H9 (cell line): ENCODE results near the gene FMO4. TPM values are rescaled to one million over a fixed set of nuclear protein-coding genes. Genes with fewer than 3 reads are reported as not detected.

ENCODE experiments used
- DNase-seq: peaks from one replicate; pipeline ENCODE4 v3.0.0-alpha.2; 2017
- H2AFZ ChIP-seq: one replicate; pipeline ENCODE4 v1.6.1; 2013; ENCODE audit warnings: mild to moderate bottlenecking, low read length, control low read depth, moderate library complexity
- H2AK5ac ChIP-seq: 2 replicates; pipeline ENCODE4 v1.6.1; 2013; ENCODE audit warnings: low read length, control low read depth, mixed read lengths; ENCODE audit not compliant: insufficient read length
- H2BK120ac ChIP-seq: one replicate; pipeline ENCODE4 v1.6.1; 2013; ENCODE audit warnings: low read depth, mild to moderate bottlenecking, low read length, control low read depth, inconsistent platforms; ENCODE audit not compliant: poor library complexity, severe bottlenecking
- H2BK12ac ChIP-seq: 2 replicates; pipeline ENCODE4 v1.6.1; 2013; ENCODE audit warnings: low read length, control low read depth, mixed read lengths, low read depth; ENCODE audit not compliant: insufficient read length
- H2BK15ac ChIP-seq: 2 replicates; pipeline ENCODE4 v1.6.1; 2013; ENCODE audit warnings: low read depth, low read length, control low read depth
- H2BK20ac ChIP-seq: one replicate; pipeline ENCODE4 v1.6.1; 2013; ENCODE audit warnings: low read depth, mild to moderate bottlenecking, low read length, control low read depth, inconsistent platforms; ENCODE audit not compliant: poor library complexity, severe bottlenecking
- H2BK5ac ChIP-seq: 2 replicates; pipeline ENCODE4 v1.6.1; 2013; ENCODE audit warnings: low read length, control low read depth, mixed read lengths; ENCODE audit not compliant: insufficient read length
- H3K14ac ChIP-seq: 2 replicates; pipeline ENCODE4 v1.6.1; 2013; ENCODE audit warnings: low read length, control low read depth; ENCODE audit not compliant: insufficient read depth
- H3K18ac ChIP-seq: 2 replicates; pipeline ENCODE4 v1.6.1; 2013; ENCODE audit warnings: low read depth, mild to moderate bottlenecking, mixed read lengths, low read length, control low read depth; ENCODE audit not compliant: insufficient read length
- H3K23ac ChIP-seq: 2 replicates; pipeline ENCODE4 v1.6.1; 2013; ENCODE audit warnings: low read length, control low read depth, mixed read lengths, low read depth; ENCODE audit not compliant: insufficient read length
- H3K23me2 ChIP-seq: 2 replicates; pipeline ENCODE4 v1.6.1; 2013; ENCODE audit warnings: low read depth, mild to moderate bottlenecking, mixed read lengths, low read length, control low read depth; ENCODE audit not compliant: insufficient read length, poor library complexity, severe bottlenecking
- H3K27ac ChIP-seq: 2 replicates; pipeline ENCODE4 v1.5.1; 2013; ENCODE audit warnings: low read length, control low read depth, mixed read lengths, low read depth; ENCODE audit not compliant: insufficient read length
- H3K27me3 ChIP-seq: 2 replicates; pipeline ENCODE4 v1.6.1; 2013; ENCODE audit warnings: low read length, control low read depth, inconsistent platforms; ENCODE audit not compliant: insufficient read depth
- H3K4ac ChIP-seq: 2 replicates; pipeline ENCODE4 v1.6.1; 2013; ENCODE audit warnings: low read depth, mild to moderate bottlenecking, control low read depth, inconsistent platforms, low read length, moderate library complexity
- H3K4me1 ChIP-seq: 2 replicates; pipeline ENCODE4 v1.6.1; 2013; ENCODE audit warnings: low read length, control low read depth, inconsistent platforms; ENCODE audit not compliant: insufficient read depth
- H3K4me2 ChIP-seq: 2 replicates; pipeline ENCODE4 v1.6.1; 2013; ENCODE audit warnings: low read length, control low read depth, mixed read lengths; ENCODE audit not compliant: insufficient read length, insufficient read depth
- H3K56ac ChIP-seq: 2 replicates; pipeline ENCODE4 v1.6.1; 2013; ENCODE audit warnings: low read depth, mild to moderate bottlenecking, mixed read lengths, low read length, control low read depth; ENCODE audit not compliant: insufficient read length
- H3K79me1 ChIP-seq: 2 replicates; pipeline ENCODE4 v1.6.1; 2013; ENCODE audit warnings: low read depth, mild to moderate bottlenecking, moderate library complexity, low read length, control low read depth, inconsistent platforms; ENCODE audit not compliant: insufficient read depth, poor library complexity, severe bottlenecking
- H3K79me2 ChIP-seq: 2 replicates; pipeline ENCODE4 v1.6.1; 2013; ENCODE audit warnings: low read length, control low read depth, inconsistent platforms; ENCODE audit not compliant: insufficient read depth
- H3K9ac ChIP-seq: 2 replicates; pipeline ENCODE4 v1.6.1; 2013; ENCODE audit warnings: low read length, control low read depth, mixed read lengths; ENCODE audit not compliant: insufficient read length; ENCODE audit errors: extremely low read depth
- H3K9me3 ChIP-seq: one replicate; pipeline ENCODE4 v1.6.1; 2013; ENCODE audit warnings: low read depth, low read length, inconsistent platforms; ENCODE audit not compliant: control insufficient read depth
- H3T11ph ChIP-seq: one replicate; pipeline ENCODE4 v1.6.1; 2013; ENCODE audit warnings: mild to moderate bottlenecking, low read length, control low read depth, inconsistent platforms
- H4K20me1 ChIP-seq: one replicate; pipeline ENCODE4 v1.6.1; 2013; ENCODE audit not compliant: control insufficient read depth, insufficient read length, insufficient read depth
- H4K5ac ChIP-seq: 2 replicates; pipeline ENCODE4 v1.6.1; 2013; ENCODE audit warnings: low read depth, mild to moderate bottlenecking, mixed read lengths, low read length, control low read depth; ENCODE audit not compliant: insufficient read length
- H4K8ac ChIP-seq: replicated peaks from 2 replicates; pipeline ENCODE4 v1.6.1; 2013; ENCODE audit warnings: low read length, control low read depth, mixed read lengths, low read depth; ENCODE audit not compliant: insufficient read length
- H4K91ac ChIP-seq: 2 replicates; pipeline ENCODE4 v1.6.1; 2013; ENCODE audit warnings: low read depth, mild to moderate bottlenecking, moderate library complexity, mixed read lengths, low read length, control low read depth; ENCODE audit not compliant: insufficient read length
- H3K27ac Mint-ChIP-seq, 3 experiments: 2 replicates in 2 of 3; 3 replicates in 1 of 3; pipeline ENCODE4 v1.8.0; 2020 to 2021; ENCODE audit warnings: mixed read lengths in 3 of 3, mild to moderate bottlenecking in 1 of 3, moderate library complexity in 1 of 3
- H3K27me3 Mint-ChIP-seq: 2 replicates; pipeline ENCODE4 v1.8.0; 2021; ENCODE audit warnings: low read depth, mild to moderate bottlenecking, moderate library complexity, mixed read lengths
- H3K36me3 Mint-ChIP-seq, 3 experiments: 2 replicates in 2 of 3; 3 replicates in 1 of 3; pipeline ENCODE4 v1.8.0; 2020 to 2021; ENCODE audit warnings: low read depth in 3 of 3, mixed read lengths in 3 of 3; ENCODE audit not compliant: insufficient read depth in 1 of 3
- H3K4me1 Mint-ChIP-seq, 2 experiments: 2 replicates each; pipeline ENCODE4 v1.8.0; 2020; ENCODE audit warnings: mixed read lengths in 2 of 2
- H3K4me3 Mint-ChIP-seq, 2 experiments: 2 replicates in 1 of 2; 3 replicates in 1 of 2; pipeline ENCODE4 v1.8.0; 2020 to 2021; ENCODE audit warnings: mild to moderate bottlenecking in 2 of 2, mixed read lengths in 2 of 2, moderate library complexity in 1 of 2
- H3K9me3 Mint-ChIP-seq, 2 experiments: 2 replicates in 1 of 2; 3 replicates in 1 of 2; pipeline ENCODE4 v1.8.0; 2020; ENCODE audit warnings: mild to moderate bottlenecking in 2 of 2, mixed read lengths in 2 of 2, moderate library complexity in 1 of 2
- WGBS: extraction: QIAGEN DNeasy Blood & Tissue Kit; methylation state at CpG from one replicate; pipeline ENCODE4 v1.1.7; 2013; ENCODE audit warnings: missing lambda C conversion rate, low lambda C conversion rate, mixed read lengths; ENCODE audit not compliant: insufficient read length; ENCODE audit errors: extremely low coverage; 5-methylcytosine and 5-hydroxymethylcytosine counted together
- total RNA-seq: library from RNA; stranded (reverse); gene quantifications from 2 replicates; pipeline ENCODE4 v1.2.1, GENCODE V29; 2021
- TF ChIP-seq, protein P1 (sequence below): fragments of 200-600 bp; sonication (generic); conservative IDR thresholded peaks from 3 replicates; pipeline ENCODE4 v1.8.0; 2021; ENCODE audit warnings: antibody characterized with exemption, mild to moderate bottlenecking

Gene FMO4
- total RNA-seq, 1 experiment from 2014 or later: 1.8 TPM

DNA sequence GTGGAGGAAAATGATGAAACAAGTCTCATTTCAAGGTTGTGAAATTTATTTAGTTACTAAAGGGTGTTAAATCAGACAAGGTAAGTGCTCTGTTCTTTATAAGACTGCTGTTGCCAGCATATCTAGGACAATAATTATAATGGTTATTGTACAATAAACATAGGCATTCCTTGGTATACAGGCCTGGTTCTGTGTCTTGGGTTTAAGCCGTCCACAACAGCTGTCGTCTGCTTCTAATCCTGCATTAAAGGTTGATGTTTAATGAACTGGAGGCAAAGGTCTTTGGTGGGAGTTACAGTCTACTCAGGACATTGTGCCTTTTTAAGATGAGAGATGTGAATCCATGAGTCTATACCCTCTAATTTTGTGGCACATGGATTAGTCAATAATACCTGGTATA is 23.4 kb upstream of the FMO4 start:
- H3K9me3 Mint-ChIP-seq: no peaks in the 10 kb centered on the region
- Histone ChIP-seq H3K56ac (no peak overlapping the region), H2AFZ (no peak overlapping the region), H4K91ac (no peak overlapping the region), H3T11ph (no peak overlapping the region), H3K14ac (no peak overlapping the region), H3K79me2 (no peaks in the 10 kb centered on the region), H2BK120ac (no peak overlapping the region), H2BK15ac (no peak overlapping the region), H3K4ac (no peak overlapping the region), H4K20me1 (no peaks in the 10 kb centered on the region), H3K79me1 (no peaks in the 10 kb centered on the region), H3K23ac (no peak overlapping the region), H3K23me2 (no peaks in the 10 kb centered on the region), H3K27me3 (no peaks in the 10 kb centered on the region), H2BK5ac (no peak overlapping the region), H3K9ac (no peak overlapping the region), H3K4me1 (no peaks in the 10 kb centered on the region; the same call in 1 of the 2 replicates), H2BK12ac (no peak overlapping the region), H3K9me3 (no peaks in the 10 kb centered on the region), H4K8ac (no peak overlapping the region), H3K27ac (no peak overlapping the region), H2BK20ac (no peak overlapping the region), H2AK5ac (no peak overlapping the region), H4K5ac (no peak overlapping the region), H3K18ac (no peak overlapping the region), H3K4me2 (no peak overlapping the region)
- TF ChIP-seq, protein P1, sequence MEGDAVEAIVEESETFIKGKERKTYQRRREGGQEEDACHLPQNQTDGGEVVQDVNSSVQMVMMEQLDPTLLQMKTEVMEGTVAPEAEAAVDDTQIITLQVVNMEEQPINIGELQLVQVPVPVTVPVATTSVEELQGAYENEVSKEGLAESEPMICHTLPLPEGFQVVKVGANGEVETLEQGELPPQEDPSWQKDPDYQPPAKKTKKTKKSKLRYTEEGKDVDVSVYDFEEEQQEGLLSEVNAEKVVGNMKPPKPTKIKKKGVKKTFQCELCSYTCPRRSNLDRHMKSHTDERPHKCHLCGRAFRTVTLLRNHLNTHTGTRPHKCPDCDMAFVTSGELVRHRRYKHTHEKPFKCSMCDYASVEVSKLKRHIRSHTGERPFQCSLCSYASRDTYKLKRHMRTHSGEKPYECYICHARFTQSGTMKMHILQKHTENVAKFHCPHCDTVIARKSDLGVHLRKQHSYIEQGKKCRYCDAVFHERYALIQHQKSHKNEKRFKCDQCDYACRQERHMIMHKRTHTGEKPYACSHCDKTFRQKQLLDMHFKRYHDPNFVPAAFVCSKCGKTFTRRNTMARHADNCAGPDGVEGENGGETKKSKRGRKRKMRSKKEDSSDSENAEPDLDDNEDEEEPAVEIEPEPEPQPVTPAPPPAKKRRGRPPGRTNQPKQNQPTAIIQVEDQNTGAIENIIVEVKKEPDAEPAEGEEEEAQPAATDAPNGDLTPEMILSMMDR: no peak
- no peak for DNase-seq
- H3K36me3 Mint-ChIP-seq: no peaks in the 10 kb centered on the region
- H3K4me3 Mint-ChIP-seq: no peak overlapping the region
- no peaks in the 10 kb centered on the region for H3K27me3 Mint-ChIP-seq
- H3K4me1 Mint-ChIP-seq: peaks cover 12 to 14% of the 10 kb centered on the region in 2 experiments
- H3K27ac Mint-ChIP-seq: no peak overlapping the region
- WGBS: no CpG with 5 or more reads among the region's 2 CpGs
